ENCODE data around the gene ACOT12.

ACOT12 gene

GRCh38 chr5:81388169-81388568 is 5.8 kb downstream of the ACOT12 start:
- H3K4me3 Mint-ChIP-seq = no peak overlapping the region
- H3K27me3 Mint-ChIP-seq = peaks cover 16% of the 10 kb centered on the region
- intact Hi-C loops (cut with micrococcal nuclease) = no loop called here
- no peaks in the 10 kb centered on the region for H3K36me3 Mint-ChIP-seq (ENCODE audit: low read depth)
- no peaks in the 10 kb centered on the region for H3K9me3 Mint-ChIP-seq
- no peaks in the 10 kb centered on the region for H3K4me1 Mint-ChIP-seq (ENCODE audit: low read depth)
- no peak overlapping the region for H3K27ac Mint-ChIP-seq

GRCh38 chr5:81383867-81384266 is 10.1 kb downstream of the ACOT12 start:
- Mint-ChIP-seq H3K9me3 (no peaks in the 10 kb centered on the region), H3K36me3 (ENCODE audit: low read depth) (no peaks in the 10 kb centered on the region), H3K27me3 (no peaks in the 10 kb centered on the region), H3K4me1 (ENCODE audit: low read depth) (no peaks in the 10 kb centered on the region), H3K27ac (no peak overlapping the region), H3K4me3 (no peak overlapping the region)
- intact Hi-C loops (cut with micrococcal nuclease) = no loop called here

GRCh38 chr5:81371354-81371876 is 22.5 kb downstream of the ACOT12 start:
- peaks cover 4% of the 10 kb centered on the region for H3K27me3 Mint-ChIP-seq
- no peak overlapping the region for H3K27ac Mint-ChIP-seq
- H3K4me1 Mint-ChIP-seq (ENCODE audit: low read depth) = no peaks in the 10 kb centered on the region
- no peaks in the 10 kb centered on the region for H3K36me3 Mint-ChIP-seq (ENCODE audit: low read depth)
- no peaks in the 10 kb centered on the region for H3K9me3 Mint-ChIP-seq
- no peak overlapping the region for H3K4me3 Mint-ChIP-seq
- intact Hi-C loops (cut with micrococcal nuclease) = no loop called here

- Mint-ChIP-seq H3K4me3 (no peak overlapping the region), H3K27me3 (peaks cover 4% of the 10 kb centered on the region), H3K27ac (no peak overlapping the region), H3K4me1 (ENCODE audit: low read depth) (no peaks in the 10 kb centered on the region), H3K9me3 (no peaks in the 10 kb centered on the region), H3K36me3 (ENCODE audit: low read depth) (no peaks in the 10 kb centered on the region)
- intact Hi-C loops (cut with micrococcal nuclease) = no loop called here
Observed at GRCh38 chr5:81370912-81371311, 23.0 kb downstream of the ACOT12 start.

- Mint-ChIP-seq H3K27me3 (no peaks in the 10 kb centered on the region), H3K9me3 (no peaks in the 10 kb centered on the region), H3K4me1 (ENCODE audit: low read depth) (peaks cover 11% of the 10 kb centered on the region), H3K27ac (no peak overlapping the region), H3K4me3 (no peak overlapping the region), H3K36me3 (ENCODE audit: low read depth) (no peaks in the 10 kb centered on the region)
- intact Hi-C loops (cut with micrococcal nuclease) = no loop called here
Observed at GRCh38 chr5:81365541-81365940, 28.4 kb downstream of the ACOT12 start.

- Mint-ChIP-seq H3K27ac (no peak overlapping the region), H3K9me3 (no peaks in the 10 kb centered on the region), H3K4me1 (ENCODE audit: low read depth) (peaks cover 11% of the 10 kb centered on the region), H3K36me3 (ENCODE audit: low read depth) (no peaks in the 10 kb centered on the region), H3K27me3 (peaks cover 1% of the 10 kb centered on the region), H3K4me3 (no peak overlapping the region)
- intact Hi-C loops (cut with micrococcal nuclease) = no loop called here
Observed at GRCh38 chr5:81363093-81363871, 30.7 kb downstream of the ACOT12 start.

GRCh38 chr5:81361600-81361999 is 32.3 kb downstream of the ACOT12 start:
- H3K4me3 Mint-ChIP-seq = no peak overlapping the region
- no peak overlapping the region for H3K27ac Mint-ChIP-seq
- H3K9me3 Mint-ChIP-seq = no peaks in the 10 kb centered on the region
- intact Hi-C loops (cut with micrococcal nuclease) = no loop called here
- no peaks in the 10 kb centered on the region for H3K36me3 Mint-ChIP-seq (ENCODE audit: low read depth)
- peaks cover 1% of the 10 kb centered on the region for H3K27me3 Mint-ChIP-seq
- H3K4me1 Mint-ChIP-seq (ENCODE audit: low read depth) = peaks cover 11% of the 10 kb centered on the region

GRCh38 chr5:81360640-81361039 is 33.3 kb downstream of the ACOT12 start:
- Mint-ChIP-seq H3K4me3 (no peak overlapping the region), H3K36me3 (ENCODE audit: low read depth) (no peaks in the 10 kb centered on the region), H3K4me1 (ENCODE audit: low read depth) (peaks cover 11% of the 10 kb centered on the region), H3K9me3 (no peaks in the 10 kb centered on the region), H3K27ac (no peak overlapping the region), H3K27me3 (peaks cover 1% of the 10 kb centered on the region)
- intact Hi-C loops (cut with micrococcal nuclease) = no loop called here

GRCh38 chr5:81359881-81360280 is 34.1 kb downstream of the ACOT12 start:
- no peaks in the 10 kb centered on the region for H3K9me3 Mint-ChIP-seq
- intact Hi-C loops (cut with micrococcal nuclease) = no loop called here
- peaks cover 1% of the 10 kb centered on the region for H3K27me3 Mint-ChIP-seq
- H3K36me3 Mint-ChIP-seq (ENCODE audit: low read depth) = no peaks in the 10 kb centered on the region
- H3K4me3 Mint-ChIP-seq = no peak overlapping the region
- H3K27ac Mint-ChIP-seq = no peak overlapping the region
- peaks cover 11% of the 10 kb centered on the region for H3K4me1 Mint-ChIP-seq (ENCODE audit: low read depth)

- peaks cover 1% of the 10 kb centered on the region for H3K27me3 Mint-ChIP-seq
- no peak overlapping the region for H3K4me3 Mint-ChIP-seq
- H3K4me1 Mint-ChIP-seq (ENCODE audit: low read depth) = peaks cover 6% of the 10 kb centered on the region
Observed at GRCh38 chr5:81359108-81359507, 34.8 kb downstream of the ACOT12 start.

GRCh38 chr5:81355291-81356251 is 38.4 kb downstream of the ACOT12 start:
- no peaks in the 10 kb centered on the region for H3K9me3 Mint-ChIP-seq
- H3K4me3 Mint-ChIP-seq = no peak overlapping the region
- no peaks in the 10 kb centered on the region for H3K36me3 Mint-ChIP-seq (ENCODE audit: low read depth)
- H3K27ac Mint-ChIP-seq = no peak overlapping the region
- H3K4me1 Mint-ChIP-seq (ENCODE audit: low read depth) = no peaks in the 10 kb centered on the region
- H3K27me3 Mint-ChIP-seq = peaks cover 1% of the 10 kb centered on the region
- intact Hi-C loops (cut with micrococcal nuclease) = no loop called here

More at GRCh38 chr5:81359108-81359507, 34.8 kb downstream of the ACOT12 start:
- intact Hi-C loops (cut with micrococcal nuclease) = no loop called here
- Mint-ChIP-seq H3K9me3 (no peaks in the 10 kb centered on the region), H3K27ac (no peak overlapping the region), H3K36me3 (ENCODE audit: low read depth) (no peaks in the 10 kb centered on the region)

GRCh38 chr5:81354093-81354492 is 39.8 kb downstream of the ACOT12 start:
- intact Hi-C loops (cut with micrococcal nuclease) = no loop called here
- Mint-ChIP-seq H3K36me3 (ENCODE audit: low read depth) (no peaks in the 10 kb centered on the region), H3K4me1 (ENCODE audit: low read depth) (no peaks in the 10 kb centered on the region), H3K27me3 (peaks cover 1% of the 10 kb centered on the region), H3K9me3 (no peaks in the 10 kb centered on the region), H3K27ac (no peak overlapping the region), H3K4me3 (no peak overlapping the region)

- Mint-ChIP-seq H3K36me3 (ENCODE audit: low read depth) (no peaks in the 10 kb centered on the region), H3K27me3 (no peaks in the 10 kb centered on the region), H3K27ac (no peak overlapping the region), H3K9me3 (no peaks in the 10 kb centered on the region), H3K4me3 (no peak overlapping the region), H3K4me1 (ENCODE audit: low read depth) (no peaks in the 10 kb centered on the region)
- intact Hi-C loops (cut with micrococcal nuclease) = no loop called here
Observed at GRCh38 chr5:81353189-81353588, 40.7 kb downstream of the ACOT12 start.

- H3K4me1 Mint-ChIP-seq (ENCODE audit: low read depth) = no peaks in the 10 kb centered on the region
- intact Hi-C loops (cut with micrococcal nuclease) = no loop called here
- H3K27me3 Mint-ChIP-seq = no peaks in the 10 kb centered on the region
- no peak overlapping the region for H3K27ac Mint-ChIP-seq
- no peaks in the 10 kb centered on the region for H3K9me3 Mint-ChIP-seq
- no peaks in the 10 kb centered on the region for H3K36me3 Mint-ChIP-seq (ENCODE audit: low read depth)
- H3K4me3 Mint-ChIP-seq = no peak overlapping the region
Observed at GRCh38 chr5:81350507-81350906, 43.4 kb downstream of the ACOT12 start.
